GM18508 (cell line): ENCODE data around the gene KRT4.

ENCODE experiments used
- ATAC-seq: cut with Tn5 transposase; IDR thresholded peaks from one replicate; pipeline ENCODE4 v1.9.1; 2021; ENCODE audit warnings: moderate number of reproducible peaks; ENCODE audit not compliant: insufficient read depth, unreplicated experiment

Gene KRT4

GRCh38 chr12:52759218-52759617 lies 54.7 kb downstream of the KRT4 start:
- ATAC-seq = no peak

GRCh38 chr12:52757449-52758176 lies 56.3 kb downstream of the KRT4 start:
- no peak for ATAC-seq
